GM23248 (cell line): ENCODE data around the gene CREB5.

Experiments used
- EZH2 ChIP-seq: fragments of 200-600 bp; sonication (generic); IDR thresholded peaks from 2 replicates; pipeline ENCODE4 v1.6.1; 2018; ENCODE audit warnings: antibody characterized with exemption, mild to moderate bottlenecking; ENCODE audit not compliant: insufficient read depth, poor library complexity, severe bottlenecking
- EZH2phosphoT487 ChIP-seq: fragments of 200-600 bp; sonication (generic); IDR thresholded peaks from 2 replicates; pipeline ENCODE4 v1.6.1; 2018; ENCODE audit warnings: antibody characterized with exemption, moderate library complexity, mild to moderate bottlenecking, low read depth; ENCODE audit not compliant: insufficient read depth

DNA sequence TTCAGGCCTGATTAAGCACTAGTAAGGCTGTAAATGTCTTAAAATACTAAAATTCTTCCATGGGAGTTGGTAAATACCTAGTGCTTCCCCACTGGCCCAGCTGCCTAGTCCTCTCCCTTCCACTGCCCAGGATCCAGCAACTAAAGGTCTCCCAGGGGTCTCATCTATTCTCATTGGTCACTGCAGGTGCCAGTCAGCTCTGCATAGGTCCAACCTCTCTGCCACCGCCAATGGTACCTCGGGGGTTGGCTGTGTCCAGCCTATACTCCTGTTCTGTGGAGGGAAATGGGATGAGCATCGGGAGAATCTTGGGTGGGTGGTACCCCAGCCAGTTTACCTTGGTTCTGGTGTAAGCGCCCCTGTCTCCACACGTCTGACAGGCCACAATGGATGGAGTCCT lies 6.1 kb upstream of the CREB5 start:
- no peak for TF ChIP-seq EZH2phosphoT487
- TF ChIP-seq EZH2 = no peak
